ENCODE results near the gene PHOSPHO2. TPM values are rescaled to one million over a fixed set of nuclear protein-coding genes. Genes with fewer than 3 reads are reported as not detected.

The PHOSPHO2 gene
- total and polyA plus RNA-seq, 9 of the 15 experiments (the other 6 are each of a cell fraction or from before 2014, with no cell fraction given), result 7.8 to 19.1 (median 11.7) TPM

DNA sequence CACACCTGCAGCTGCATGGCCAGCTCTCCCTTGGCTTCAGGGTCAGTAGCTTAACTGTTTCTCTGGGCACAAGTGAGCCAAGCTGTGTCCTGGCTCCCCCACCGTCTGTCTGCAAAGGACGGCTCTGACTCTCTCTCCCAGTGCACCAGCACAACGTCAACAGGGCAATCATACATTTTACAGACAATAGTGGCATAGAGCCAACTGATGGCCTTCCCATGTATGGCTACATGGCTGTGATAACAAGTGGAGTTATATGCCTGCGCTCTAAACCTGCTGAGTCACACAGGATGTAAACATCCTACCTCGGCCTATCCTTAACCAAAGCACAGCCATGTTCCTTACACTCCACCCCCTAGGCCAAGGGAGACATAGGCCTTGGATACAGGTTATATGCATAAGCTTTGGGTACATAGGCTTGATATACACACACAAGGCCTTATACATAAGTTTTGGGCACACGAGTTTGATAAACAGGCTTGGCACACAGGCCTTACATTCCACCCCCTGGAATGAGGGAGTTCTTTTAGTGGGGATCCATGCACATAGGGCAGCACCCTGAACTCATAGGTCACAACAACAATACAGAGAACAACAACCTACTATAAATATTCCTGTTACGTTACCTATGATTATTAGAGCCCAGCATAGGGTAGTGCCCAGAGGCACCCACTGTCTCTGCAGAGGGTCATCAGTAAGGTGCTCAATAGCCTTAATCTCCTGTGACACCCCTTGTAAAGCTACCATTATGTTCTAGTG, 17.7 kb downstream of the PHOSPHO2 start (continued):
- TF ChIP-seq CAMTA2 (CRISPR knock-in tag; conservative IDR thresholded peaks at IDR 0.05), result no peak
- peak; percentile 92 for TF ChIP-seq ZNF586 (CRISPR knock-in tag; conservative IDR thresholded peaks at IDR 0.05)
- TF ChIP-seq, protein P1, sequence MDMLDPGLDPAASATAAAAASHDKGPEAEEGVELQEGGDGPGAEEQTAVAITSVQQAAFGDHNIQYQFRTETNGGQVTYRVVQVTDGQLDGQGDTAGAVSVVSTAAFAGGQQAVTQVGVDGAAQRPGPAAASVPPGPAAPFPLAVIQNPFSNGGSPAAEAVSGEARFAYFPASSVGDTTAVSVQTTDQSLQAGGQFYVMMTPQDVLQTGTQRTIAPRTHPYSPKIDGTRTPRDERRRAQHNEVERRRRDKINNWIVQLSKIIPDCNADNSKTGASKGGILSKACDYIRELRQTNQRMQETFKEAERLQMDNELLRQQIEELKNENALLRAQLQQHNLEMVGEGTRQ (CRISPR knock-in tag; IDR thresholded peaks at IDR 0.05), result no peak
- no peak for TF ChIP-seq SMAD1 (IDR thresholded peaks at IDR 0.05; ENCODE audit: low read depth, low read length, partially characterized antibody)
- no peak for TF ChIP-seq PCBP1 (IDR thresholded peaks at IDR 0.05; ENCODE audit: low read depth, low read length, poor library complexity, severe bottlenecking)
- no peak for TF ChIP-seq SUPT5H (IDR thresholded peaks at IDR 0.05)
- peak; percentile 85 for TF ChIP-seq ZNF696 (CRISPR knock-in tag; conservative IDR thresholded peaks at IDR 0.05)
- TF ChIP-seq, protein P2, sequence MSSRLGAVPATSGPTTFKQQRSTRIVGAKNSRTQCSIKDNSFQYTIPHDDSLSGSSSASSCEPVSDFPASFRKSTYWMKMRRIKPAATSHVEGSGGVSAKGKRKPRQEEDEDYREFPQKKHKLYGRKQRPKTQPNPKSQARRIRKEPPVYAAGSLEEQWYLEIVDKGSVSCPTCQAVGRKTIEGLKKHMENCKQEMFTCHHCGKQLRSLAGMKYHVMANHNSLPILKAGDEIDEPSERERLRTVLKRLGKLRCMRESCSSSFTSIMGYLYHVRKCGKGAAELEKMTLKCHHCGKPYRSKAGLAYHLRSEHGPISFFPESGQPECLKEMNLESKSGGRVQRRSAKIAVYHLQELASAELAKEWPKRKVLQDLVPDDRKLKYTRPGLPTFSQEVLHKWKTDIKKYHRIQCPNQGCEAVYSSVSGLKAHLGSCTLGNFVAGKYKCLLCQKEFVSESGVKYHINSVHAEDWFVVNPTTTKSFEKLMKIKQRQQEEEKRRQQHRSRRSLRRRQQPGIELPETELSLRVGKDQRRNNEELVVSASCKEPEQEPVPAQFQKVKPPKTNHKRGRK (tag; IDR thresholded peaks at IDR 0.05), result no peak
- TF ChIP-seq CSDE1 (IDR thresholded peaks at IDR 0.05), result no peak
- TF ChIP-seq, protein P3, sequence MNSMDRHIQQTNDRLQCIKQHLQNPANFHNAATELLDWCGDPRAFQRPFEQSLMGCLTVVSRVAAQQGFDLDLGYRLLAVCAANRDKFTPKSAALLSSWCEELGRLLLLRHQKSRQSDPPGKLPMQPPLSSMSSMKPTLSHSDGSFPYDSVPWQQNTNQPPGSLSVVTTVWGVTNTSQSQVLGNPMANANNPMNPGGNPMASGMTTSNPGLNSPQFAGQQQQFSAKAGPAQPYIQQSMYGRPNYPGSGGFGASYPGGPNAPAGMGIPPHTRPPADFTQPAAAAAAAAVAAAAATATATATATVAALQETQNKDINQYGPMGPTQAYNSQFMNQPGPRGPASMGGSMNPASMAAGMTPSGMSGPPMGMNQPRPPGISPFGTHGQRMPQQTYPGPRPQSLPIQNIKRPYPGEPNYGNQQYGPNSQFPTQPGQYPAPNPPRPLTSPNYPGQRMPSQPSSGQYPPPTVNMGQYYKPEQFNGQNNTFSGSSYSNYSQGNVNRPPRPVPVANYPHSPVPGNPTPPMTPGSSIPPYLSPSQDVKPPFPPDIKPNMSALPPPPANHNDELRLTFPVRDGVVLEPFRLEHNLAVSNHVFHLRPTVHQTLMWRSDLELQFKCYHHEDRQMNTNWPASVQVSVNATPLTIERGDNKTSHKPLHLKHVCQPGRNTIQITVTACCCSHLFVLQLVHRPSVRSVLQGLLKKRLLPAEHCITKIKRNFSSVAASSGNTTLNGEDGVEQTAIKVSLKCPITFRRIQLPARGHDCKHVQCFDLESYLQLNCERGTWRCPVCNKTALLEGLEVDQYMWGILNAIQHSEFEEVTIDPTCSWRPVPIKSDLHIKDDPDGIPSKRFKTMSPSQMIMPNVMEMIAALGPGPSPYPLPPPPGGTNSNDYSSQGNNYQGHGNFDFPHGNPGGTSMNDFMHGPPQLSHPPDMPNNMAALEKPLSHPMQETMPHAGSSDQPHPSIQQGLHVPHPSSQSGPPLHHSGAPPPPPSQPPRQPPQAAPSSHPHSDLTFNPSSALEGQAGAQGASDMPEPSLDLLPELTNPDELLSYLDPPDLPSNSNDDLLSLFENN (IDR thresholded peaks at IDR 0.05; ENCODE audit: low read depth in 2 of 2, low read length in 2 of 2), result no peak
- no peak for TF ChIP-seq MCM3 (IDR thresholded peaks at IDR 0.05)
- peak; percentile 100 for TF ChIP-seq ZNF592 (IDR thresholded peaks at IDR 0.05)
- no peak for TF ChIP-seq NBN (IDR thresholded peaks at IDR 0.05; ENCODE audit: low read depth)
- TF ChIP-seq KHSRP (IDR thresholded peaks at IDR 0.05), result no peak
- peak; percentile 92 for TF ChIP-seq ILK (tag; IDR thresholded peaks at IDR 0.05; ENCODE audit: borderline replicate concordance, low read depth)
- no peak for TF ChIP-seq SLC30A9 (CRISPR knock-in tag; IDR thresholded peaks at IDR 0.05)
